HG03175 (cell line): ENCODE data around the gene ARHGEF39.
"Not testable (repeated sequence)": the region's sequence is repeated elsewhere in the genome, so short reads cannot be mapped to it uniquely, and the experiment has no call there.

Source experiments
- ATAC-seq: cut with Tn5 transposase; IDR thresholded peaks from one replicate; pipeline ENCODE4 v1.9.1; 2021; ENCODE audit warnings: mild to moderate bottlenecking, moderate library complexity; ENCODE audit not compliant: unreplicated experiment

The ARHGEF39 gene

DNA sequence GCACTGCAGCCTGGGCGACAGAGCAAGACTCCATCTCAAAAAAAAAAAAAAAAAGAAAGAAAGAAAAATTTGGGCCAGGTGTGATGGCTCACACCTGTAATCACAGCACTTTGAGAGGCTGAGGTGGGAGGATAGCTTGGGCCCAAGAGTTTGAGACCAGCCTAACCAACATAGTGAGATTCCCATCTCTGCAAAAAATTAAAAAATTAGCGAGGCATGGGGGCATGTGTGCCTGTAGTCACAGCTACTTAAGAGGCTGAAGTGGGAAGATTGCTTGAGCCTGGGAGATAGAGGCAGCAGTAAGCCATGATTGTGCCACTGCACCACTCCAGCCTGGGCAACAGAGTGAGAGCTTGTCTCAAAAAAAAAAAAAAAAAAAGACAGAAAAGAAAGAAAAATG, 11.4 kb downstream of the ARHGEF39 start:
- no peak for ATAC-seq

DNA sequence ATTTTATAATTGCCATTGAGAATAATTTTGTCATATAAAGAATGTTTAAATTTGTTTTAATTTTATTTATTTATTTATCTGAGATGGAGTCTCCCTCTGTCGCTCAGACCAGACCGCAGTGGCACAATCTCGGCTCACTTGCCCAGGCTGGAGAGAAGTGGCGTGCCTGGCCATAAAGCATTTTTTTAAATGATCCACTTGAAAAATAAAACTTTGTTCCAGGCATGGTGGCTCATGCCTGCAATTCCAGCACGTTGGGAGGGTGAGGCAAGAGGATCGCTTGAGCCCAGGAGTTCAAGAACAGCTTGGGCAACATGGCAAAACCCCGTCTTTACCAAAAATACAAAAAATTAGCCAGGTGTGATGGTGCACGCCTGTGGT, 12.2 kb downstream of the ARHGEF39 start:
- no peak for ATAC-seq

DNA sequence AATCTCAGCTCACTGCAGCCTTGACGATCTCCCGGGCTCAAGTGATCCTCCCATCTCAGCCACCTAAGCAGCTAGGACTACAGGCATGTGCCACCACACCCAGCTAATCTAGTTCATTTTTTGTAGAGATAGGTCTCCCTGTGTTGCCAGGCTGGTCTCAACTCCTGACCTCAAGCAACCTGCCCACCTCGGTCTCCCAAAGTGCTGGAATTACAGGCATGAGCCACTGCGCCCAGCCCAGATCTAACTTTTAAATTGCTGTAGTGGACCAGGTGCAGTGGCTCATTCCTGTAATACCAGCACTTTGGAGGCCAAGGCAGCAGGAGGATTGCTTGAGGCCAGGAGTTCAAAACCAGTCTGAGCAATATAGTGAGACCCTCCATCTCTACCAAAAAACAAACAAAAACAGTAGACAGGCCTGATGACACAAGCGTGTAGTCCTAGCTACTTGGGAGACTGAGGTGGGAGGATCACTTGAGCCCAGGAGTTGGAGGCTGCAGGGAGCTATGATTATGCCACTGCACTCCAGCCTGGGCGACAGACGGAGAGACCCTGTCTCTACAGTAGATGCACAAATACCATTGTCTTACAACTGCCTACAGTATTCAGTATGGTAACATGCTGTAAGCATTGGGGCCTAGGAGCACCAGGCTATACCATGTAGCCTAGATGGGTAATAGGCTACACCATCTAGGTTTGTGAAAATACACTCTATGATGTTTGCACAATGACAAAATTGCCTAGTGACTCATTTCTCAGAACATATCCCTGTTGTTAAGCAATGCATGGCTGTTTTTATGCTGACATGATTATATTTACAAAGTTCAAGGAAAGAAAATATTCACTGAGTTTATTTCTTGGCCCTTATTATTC, 12.8 kb downstream of the ARHGEF39 start:
- no peak for ATAC-seq

DNA sequence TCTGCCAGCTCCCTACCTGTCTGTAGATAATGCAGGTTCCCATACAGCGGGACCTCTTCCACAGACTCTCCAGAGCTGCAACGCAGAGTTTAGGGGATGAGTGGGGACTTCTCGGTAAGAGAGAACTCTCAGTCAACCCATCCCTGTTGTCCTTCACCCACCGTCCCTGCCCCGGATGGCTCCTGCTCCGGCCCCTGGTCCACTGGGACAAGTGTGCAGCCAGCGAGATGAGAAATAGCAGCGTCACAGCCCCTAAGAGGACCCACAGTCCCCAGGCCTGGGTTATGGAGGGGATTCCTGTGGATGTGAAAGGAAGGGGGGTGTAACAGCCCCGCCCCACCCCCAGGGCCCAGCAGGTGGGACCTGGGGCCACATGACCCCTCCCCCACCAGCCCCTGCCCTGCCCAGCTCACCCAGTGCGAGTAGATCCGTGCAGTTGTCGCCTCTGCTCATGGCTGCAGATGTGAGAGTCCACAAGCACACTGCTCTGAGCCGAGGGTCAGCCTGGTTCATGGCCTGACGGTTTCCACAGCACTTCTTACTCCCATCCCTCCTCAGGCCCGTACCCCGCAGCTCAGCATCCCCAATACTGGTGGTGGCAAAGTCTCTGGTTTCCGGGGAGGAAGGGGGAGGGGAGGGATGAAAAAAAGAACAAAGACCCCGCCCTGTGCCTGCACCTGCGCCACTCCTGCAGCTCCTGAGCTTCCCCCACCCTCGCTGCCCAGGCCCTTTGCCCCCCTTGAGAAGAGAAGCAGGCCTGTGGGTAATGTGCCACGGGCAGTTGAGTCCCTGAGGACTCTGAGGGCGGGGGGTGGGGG, 14.4 kb downstream of the ARHGEF39 start, which contains the start of gene SIT1:
TSS of gene SIT1 (minus strand) at position 591 of the 818 bp plus-strand sequence. CDS start at position 513, 78 bp downstream.
- no peak for ATAC-seq

DNA sequence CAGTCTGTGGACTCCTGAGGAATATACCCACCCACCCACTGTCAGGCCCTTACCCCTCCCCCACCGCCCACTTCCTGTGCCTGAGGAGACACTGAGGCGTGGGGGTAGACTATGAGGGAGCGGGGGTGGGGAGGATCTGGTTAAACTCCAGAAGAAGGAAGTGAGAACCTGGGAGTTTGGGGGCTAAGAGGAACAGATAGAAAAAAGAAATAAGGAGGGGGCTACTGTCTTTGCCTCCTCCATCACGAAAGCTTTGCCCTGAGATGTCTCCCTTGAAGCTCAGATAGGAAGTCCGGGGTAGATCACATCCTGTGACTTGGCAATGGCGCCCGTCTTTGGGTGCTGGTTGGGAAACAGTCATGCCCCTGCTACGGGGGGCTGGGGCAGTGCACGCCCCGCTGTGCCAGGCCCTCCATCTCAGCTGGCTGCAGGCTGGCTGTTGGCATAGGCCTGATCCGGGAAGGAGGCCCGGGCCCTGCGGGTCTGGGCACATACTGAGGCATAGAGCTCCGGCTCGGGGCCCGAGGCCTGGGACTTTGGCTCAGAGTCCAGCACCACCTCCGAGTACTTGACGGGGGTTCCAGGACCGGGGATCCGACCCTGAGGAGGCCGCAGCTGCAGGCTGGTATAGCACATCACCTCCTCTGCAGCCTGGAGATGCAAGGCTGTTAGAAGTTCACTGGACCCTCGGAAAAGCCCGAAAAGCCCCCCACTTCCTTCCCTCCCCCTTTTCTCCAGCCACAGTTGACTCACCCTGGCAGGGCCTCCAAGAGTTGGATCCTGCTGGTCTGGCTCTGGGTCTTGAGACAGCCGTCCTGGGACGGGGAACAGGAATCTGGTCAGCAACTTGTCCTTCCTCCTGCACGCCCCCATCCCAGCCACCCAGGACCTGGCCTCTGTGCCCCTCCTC, 15.3 kb downstream of the ARHGEF39 start:
- ATAC-seq = no peak

DNA sequence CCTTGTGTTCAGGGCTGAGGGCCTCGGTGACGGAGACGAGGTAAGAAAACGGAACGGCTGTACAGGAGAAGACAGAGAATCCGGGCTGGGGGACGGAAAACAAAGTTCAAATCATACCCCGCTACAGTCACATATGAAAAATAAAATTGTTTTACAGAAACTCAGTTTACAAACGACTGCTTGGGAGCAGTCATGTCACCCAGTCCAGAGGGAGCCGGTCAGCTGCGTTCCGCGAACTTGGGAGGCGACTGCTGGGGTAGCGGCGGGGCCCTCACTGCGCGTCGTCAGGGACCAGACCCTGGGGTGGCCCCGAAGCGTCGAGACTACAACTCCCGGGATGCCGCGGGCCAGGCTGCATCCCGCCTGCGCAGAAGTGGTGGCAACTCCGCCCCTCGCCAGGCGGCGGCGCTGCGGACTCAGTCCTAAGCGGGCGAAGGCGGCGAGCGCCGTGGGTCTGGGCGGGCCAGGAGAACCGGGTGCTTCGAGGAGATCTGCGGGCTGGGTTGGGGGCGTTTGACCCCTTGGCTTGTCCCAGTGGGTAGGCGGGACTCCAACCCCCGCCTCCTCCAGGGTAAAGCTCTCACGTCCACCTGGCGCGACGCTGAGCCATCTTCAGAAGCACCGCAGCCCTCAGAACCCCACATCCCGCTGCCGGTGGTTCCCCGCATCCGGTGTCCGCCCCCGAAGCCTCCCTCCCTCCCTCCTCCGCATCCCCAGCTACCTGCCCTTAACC, 18.3 kb downstream of the ARHGEF39 start:
- ATAC-seq = peak; percentile 88

DNA sequence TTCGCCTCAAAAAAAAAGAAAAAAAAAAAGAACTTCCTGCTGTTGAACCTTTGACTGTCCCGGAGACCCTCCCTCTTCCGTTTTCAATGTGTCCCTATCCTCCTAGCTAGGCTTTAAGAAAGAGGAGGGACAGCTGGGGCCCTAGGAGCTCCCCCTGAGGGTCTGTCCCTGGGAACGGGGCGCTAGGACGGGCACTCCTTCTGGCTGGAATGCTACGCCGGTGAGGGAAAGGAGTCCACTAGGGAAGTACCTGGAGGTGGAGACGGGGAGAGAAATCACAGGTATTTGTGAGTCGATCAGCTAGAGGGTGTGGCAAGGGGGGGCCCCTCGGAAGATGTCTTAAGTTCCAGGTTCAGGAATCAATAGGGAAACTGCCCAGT, 18.9 kb downstream of the ARHGEF39 start:
- ATAC-seq = no peak

DNA sequence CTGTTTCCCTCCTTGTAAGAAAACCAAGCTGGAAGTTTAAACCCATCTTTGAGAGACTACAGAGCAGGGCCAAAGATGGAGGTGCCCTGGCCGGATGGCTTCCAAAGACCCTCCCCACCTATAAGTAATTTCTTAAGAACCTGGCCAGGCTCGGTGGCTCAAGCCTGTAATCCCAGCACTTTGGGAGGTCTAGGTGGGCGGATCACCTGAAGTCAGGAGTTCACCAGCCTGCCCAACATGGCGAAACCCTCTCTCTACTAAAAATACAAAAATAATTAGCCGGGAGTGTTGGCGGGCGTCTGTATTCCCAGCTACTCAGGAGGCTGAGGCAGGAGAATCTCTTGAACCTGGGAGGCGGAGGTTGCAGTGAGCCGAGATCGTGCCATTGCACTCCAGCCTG, 19.3 kb downstream of the ARHGEF39 start:
- not testable (repeated sequence) for ATAC-seq

DNA sequence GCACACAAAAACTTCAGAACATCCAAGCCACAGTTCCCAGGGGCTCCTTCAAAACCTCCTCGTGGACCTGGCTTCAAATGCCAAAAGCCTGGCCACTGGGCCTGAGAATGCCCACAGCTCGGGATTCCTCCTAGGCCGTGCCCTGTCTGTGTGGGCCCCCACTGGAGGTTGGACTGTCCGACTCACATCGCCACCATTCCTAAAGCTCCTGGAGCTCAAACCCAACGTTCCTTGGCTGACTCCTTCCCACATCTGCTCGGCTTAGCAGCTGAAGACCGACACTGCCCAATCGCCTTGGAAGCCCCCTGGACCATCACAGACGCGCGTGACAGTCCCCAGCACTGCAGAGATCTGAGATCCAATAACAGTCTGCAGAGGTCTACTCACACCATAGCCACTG, 21.9 kb downstream of the ARHGEF39 start:
- no peak for ATAC-seq

DNA sequence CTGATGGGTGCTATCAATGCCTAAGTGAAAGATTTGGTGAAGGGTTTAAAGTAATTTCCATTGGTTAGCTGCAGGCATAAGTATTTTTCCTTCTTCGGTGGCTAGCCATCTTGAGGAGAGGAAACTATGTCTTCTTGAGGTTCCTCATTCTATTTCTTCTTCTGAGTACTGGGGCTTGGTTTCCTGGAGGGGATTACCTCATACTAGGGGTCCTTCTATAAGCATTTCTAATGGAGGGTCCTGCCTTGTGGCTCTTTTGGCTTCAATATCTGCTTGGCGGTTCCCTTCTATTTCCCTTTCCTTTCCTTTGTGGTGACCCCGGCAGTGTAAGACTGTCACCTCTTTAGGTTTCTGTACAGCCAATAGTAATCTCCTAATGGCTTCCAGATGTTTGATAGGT, 23.5 kb downstream of the ARHGEF39 start:
- ATAC-seq = not testable (repeated sequence)

DNA sequence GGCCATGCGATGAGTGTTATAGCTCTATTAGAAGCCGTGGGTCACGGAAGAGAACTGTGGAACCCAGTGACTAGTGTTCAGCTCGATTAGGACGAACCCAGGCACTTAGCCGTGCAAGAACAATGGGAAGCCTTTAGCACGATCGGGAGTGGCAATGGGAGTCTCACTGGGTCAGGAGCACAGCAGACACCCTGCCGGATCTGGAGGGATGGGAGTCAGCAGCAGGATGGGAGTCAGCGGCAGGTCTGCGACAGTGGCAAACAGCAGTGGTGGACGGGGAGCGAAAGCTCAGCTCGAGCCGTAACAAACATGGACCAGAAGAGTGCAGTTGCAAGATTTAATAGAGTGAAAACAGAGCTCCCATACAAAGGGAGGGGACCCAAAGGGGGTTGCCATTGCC, 24.6 kb downstream of the ARHGEF39 start:
- not testable (repeated sequence) for ATAC-seq

DNA sequence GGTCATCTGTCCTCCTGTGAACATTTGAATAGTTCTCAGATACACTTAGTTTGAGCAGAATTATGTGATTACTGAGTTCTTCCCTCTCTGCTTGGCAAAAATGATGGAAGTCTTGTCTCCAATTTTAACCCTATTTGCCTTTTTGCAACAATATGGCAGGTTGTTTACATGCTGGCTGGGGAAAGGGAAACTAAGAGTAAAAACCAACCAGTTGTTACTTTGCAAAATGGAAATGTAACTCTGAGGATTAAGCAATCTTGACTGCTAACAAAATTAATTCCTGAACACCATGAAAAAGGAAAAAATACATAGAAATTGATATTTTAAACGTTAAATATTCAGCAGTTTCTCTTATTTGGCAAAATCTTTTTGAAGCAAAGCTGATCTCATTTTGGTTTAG, 25.4 kb downstream of the ARHGEF39 start:
- ATAC-seq = no peak

DNA sequence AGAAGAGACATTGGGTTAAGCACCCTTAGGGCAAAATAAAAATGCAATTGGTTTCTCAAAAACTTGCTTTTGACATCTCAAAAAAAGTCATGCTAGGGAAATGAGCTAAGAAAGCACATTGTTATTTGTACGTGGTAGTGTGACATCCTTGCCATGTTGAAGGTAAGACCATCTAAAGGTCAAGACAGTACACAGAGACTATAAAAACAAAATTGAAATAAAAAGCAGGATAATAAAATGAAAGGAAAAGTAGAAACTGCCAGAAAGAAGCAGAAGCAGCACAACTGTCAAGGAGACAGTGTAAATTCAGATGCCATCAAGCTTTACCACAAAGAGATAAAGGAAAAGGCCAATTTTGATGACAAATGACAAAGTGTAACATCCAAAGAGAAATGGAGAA, 25.8 kb downstream of the ARHGEF39 start:
- not testable (repeated sequence) for ATAC-seq

DNA sequence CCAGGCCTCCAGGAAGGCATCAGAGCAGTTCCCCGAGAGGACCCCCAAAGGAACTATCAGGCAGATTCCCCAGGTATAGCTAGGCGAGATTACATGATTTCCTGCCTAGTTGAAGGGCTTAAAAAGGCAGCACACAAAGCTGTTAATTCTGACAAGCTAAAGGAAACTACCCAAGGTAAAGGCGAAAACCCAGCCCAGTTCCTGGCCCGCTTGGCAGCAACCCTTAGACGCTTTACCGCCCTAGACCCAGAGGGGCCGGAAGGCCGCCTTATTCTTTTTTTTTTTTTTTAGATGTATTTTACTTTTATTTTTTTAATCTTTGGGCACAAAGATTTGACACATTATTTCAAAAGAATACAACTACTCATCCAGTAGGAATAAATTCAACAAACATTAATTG, 26.2 kb downstream of the ARHGEF39 start:
- ATAC-seq = not testable (repeated sequence)

DNA sequence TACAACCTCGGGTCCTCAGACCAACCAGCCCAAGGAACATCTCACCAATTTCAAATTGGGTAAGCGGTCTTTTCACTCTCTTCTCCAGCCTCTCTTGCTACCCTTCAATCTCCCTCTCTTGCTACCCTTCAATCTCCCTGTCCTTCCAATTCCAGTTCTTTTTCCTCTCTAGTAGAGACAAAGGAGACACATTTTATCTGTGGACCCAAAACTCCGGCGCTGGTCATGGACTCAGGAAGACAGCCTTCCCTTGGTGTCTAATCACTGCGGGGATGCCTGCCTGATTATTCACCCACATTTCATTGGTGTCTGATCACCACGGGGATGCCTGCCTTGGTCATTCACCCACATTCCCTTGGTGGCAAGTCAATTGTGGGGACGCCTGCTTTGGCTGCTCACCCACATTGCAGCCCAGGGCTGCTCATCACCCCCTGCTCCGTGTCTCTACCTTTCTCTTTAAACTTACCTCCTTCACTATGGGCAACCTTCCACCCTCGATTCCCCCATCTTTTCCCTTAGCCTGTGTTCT, 27.5 kb downstream of the ARHGEF39 start:
- ATAC-seq = not testable (repeated sequence)

DNA sequence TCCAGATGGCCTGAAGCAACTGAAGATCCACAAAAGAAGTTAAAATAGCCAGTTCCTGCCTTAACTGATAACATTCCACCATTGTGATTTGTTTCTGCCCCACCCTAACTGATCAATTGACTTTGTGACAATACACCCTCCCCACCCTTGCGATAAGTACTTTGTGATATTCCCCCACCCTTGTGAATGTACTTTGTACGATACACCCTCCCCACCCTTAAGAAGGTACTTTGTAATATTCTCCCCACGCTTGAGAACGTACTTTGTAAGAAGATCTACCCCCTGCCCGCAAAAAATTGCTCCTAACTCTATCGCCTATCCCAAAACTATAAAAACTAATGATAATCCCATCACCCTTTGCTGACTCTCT, 28.1 kb downstream of the ARHGEF39 start:
- ATAC-seq = not testable (repeated sequence)

DNA sequence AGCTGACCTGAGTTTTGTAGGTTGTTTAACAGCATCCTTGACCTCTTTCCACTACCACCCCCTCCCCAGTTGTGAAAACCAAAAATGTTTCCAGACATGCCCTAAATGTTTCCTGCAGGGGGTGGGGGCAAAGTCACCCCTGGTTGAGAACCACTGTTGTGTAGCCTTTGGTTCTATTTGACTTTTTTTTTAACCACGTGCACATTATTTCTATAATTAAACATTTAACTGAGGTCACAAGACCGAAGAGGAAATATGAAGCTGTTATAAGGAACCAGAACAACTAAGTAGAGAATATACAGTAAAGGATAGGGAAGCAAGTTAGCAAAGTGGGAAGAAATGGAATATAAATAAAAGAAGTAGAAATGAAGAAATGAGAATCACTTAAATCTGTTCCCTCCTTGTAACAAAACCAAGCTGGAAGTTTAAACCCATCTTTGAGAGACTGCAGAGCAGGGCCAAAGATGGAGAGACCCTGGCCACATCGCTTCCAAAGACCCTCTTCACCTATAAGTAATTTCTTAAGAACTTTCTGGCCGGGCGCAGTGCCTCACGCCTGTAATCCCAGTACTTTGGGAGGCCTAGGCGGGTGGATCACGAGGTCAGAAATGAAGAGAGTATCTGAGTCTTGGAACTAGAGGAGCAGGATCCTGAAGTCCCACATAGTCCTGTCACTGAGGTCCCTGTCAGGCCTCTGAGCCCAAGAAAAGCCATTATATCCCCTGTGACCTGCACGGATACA, 28.7 kb downstream of the ARHGEF39 start:
- no peak for ATAC-seq

DNA sequence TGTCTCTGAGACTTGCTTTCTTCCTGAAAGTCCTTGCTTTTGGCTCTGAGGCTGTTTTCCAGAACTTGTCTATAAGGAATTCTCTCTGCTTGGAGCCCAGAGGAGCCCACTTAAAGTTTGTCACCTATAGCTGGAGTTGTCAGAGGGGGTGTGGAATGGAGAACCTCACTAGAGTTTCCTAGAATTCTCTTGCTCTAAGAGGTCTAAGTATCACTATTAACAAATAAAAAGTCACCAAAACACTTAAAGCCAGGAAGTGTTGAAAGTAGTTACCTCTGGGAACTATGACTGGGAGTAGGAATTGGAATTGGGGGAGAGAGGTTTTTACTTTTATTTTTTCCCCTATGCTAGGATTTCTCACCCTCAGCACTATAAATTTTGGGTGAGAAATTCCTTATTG, 29.3 kb downstream of the ARHGEF39 start:
- no peak for ATAC-seq

DNA sequence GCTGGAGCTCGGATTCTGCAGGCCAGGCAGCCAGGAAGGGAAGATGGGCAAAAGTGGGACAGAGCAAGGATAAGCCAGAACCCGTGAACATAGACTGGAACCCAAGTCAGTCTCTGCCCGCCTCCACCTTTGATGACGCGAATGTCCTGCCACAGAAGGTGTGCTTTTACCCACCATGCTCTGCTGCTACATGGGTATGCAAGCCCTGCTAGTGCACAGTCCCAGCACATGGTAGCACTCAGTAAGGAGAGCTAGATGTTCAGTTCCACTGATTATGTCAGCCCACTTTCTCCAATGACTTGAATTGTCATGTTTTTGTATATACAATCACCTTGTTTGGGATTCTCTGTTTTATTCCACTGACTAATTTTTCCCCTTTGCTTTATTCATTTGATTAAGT, 35.4 kb downstream of the ARHGEF39 start:
- ATAC-seq = no peak
